Stimulated activated naive CD4-positive, alpha-beta T cell treated with Interleukin-2 at 50 U/mL for 16 hours (primary cell): ENCODE measurements around the gene RNF227.

Experiments used
- DNase-seq: peaks from one replicate; lab custom pipeline; 2025; lab: John Stamatoyannopoulos, UW

RNF227 gene

GRCh38 chr17:7930841-7931631 is 14.9 kb upstream of the RNF227 start:
- no peak for DNase-seq

DNA sequence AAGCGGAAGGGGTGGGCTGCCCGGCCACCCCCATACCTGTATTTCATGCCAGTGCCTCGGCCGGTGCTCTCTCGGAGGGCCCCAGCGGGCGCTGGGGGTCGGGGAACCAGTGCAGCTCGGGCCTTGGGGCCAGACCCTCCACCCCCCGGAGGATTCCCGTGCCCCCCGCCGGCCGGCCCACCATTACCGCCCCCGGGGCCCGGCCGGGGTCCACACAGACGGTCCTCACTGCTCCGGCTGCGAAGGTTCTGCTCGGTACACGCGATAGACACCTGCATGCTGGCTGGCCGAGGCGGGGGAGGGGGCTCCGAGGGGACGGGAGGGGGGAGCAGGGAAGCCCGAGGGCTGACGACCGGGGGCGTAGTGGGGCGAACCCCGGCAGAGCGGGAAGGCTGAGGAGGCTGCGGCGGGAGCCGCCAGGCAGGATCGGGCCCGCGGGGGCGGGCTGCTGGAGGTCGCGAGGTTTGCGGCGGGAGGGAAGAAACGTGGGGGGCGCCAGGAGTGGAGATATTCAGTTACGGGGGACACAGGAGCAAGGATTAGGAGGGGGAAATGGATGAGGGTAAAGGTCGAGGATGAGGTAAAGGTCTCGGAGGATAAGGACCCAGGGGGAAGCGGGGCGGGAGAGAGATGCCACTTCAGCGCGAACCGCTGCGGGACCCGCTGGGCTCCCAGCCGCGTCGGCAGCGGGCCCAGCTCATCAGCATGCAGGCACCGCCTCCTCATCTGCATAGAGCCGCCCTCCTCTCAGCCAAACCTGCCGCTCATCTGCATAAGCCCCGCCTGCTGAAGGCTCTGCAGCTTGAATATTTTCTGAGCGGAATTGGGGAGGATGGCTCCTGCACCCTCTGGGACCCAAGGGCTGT is 13.3 kb upstream of the RNF227 start, which contains the start of gene KCNAB3:
KCNAB3 (minus strand) TSS at position 699 of the 866 bp plus-strand sequence; CDS start at position 278, 421 bp downstream.
- peak; percentile 55 for DNase-seq

DNA sequence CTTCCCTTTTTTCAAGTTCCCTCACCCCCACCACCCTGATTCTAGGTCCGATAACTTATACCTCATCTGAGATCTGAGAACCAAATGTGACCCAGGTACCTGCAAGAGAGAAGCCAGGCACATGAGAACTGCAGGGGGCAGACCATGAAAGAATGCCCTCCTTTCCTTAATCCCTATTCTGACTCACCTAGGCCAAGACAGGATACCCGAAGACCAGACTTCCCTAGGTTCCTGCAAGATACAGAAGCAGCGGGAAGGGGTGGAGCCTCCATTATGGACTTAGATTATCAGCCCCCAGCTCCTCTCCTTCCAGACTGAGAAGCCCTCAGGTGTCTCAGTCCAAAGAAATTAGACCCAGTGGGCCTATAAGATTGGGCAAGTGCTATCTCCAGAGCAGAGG is 11.5 kb upstream of the RNF227 start:
- DNase-seq: no peak

DNA sequence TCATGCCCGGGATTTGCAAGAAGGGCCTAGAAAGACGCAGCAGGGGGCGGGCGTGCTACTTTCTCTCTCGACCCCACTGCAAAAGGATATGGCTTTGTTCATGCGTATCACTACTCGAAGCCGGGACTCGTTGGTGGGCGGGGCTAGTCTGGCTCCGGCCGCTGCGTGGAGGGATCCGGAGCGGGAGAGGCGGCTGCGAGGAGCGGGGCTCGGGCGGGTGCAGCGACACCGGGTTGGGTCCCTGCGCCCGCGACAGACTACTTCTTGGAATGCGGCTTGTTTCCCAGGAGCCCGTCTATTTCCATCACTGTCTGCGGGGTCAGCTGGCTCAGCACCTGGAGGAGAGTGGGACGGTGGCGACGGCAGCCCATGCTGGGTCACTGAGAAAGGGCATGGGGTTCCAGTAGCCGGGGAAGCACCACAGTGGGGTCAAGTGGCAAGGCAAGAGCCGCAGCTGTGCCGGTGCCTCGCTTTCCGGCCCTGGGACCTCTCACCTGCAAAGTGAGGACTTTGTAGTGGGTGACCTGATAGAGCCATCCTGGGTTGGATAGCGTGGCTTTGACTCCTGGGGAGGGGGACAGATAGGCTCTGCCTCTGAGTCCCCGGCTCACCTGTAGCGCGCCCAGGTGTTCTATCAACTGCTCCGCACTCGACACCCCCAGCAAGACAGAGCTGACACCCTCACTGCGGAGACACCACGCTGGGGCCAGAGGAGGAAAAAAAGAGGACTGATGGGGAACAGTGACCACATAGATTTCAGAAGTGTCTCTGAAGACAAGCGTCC is 6.9 kb upstream of the RNF227 start:
- DNase-seq: peak; percentile 81

- no peak for DNase-seq
Measured at GRCh38 chr17:7922269-7922844, 6.3 kb upstream of the RNF227 start.

DNA sequence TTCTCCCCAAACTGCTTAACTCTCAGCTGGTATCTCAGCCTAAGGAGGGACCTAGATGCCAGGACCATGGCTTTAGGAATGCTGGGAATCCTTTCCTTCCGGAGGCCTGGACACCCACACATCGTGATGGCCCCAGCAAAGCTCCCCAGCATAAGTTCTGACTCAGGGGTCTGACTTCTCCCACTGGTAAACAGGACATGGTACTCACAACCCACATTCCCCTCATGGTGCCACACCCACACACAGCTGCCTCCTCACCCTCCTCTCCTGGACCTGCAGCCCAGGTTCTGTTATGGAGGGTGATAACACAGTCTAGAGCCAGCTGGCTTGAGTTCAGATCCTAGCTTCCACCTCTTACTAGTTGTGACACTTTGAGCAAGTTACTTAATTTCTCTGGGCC is 719 bp upstream of the RNF227 start:
- no peak for DNase-seq

- no peak for DNase-seq
Measured at GRCh38 chr17:7916385-7916682, 245 bp upstream of the RNF227 start.

DNA sequence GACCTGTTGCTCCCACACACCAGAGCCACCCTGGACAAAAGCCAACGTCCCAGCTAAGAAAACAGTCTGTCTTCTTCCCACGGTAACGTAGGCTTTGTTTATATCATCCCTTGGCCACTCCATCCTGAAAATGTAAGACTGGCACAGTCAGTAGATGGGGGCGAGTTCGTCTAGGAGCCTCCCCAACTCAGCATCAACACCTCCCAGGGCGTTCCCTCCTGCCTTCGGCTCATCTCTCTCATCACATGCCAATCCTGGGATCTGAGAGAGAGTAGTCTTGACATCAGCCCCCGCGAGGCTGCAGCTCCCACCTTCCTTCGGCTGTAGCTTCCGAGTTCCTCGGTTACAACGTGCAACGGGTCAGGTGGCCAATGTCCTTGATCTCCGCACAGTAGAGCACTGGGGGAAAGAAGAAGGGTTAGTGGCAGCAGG is 894 bp downstream of the RNF227 start:
- DNase-seq: no peak

DNA sequence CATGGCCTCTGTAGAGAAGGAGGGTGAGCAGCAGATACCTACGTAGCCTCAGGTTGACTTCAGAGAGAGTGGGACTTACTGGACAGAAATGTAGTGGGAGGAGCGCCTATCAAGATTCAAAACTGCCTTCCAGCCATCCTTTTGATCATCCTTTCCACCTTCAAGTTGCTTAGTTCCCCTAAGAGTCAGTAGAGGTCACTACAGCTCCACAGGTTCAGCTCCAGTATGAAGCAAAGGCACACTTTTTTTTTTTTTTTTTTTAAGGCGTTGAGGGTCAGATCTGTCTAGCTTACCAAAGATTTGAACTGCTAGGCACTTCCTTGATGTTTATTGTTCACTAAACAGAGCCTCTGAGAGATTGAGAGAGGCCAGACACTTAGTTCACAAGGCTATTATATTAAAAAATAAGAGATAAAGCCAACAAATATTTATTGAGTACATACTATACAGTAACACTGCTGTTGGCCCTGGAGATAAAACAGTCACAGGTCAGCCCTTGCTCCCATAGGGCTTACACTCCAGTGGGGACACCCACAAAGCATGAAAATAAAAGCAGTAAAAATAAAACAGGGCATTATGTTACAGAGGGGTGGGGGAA is 3.1 kb downstream of the RNF227 start:
- peak; percentile 30 for DNase-seq

DNA sequence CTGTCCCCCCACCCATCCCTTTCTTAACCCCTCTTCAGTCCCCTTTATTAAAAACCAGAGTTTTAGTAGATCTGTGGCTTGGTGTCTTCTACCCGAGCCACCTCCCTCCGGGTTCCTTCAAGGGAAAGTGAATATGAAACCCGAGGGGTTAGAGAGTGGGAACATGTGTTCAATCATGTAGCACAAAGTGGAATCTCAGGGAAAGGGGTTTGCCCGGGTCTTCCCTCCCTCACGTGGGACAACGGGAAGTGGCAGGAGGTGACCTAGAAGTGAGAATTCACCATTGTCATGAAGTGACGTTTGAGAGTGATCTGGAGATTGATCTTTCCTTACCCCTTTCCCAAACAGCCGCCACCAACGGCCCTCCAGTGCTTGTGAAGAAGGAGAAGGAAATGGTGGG is 5.0 kb downstream of the RNF227 start:
- no peak for DNase-seq

GRCh38 chr17:7910711-7911110 is 5.4 kb downstream of the RNF227 start:
- DNase-seq: no peak

GRCh38 chr17:7910281-7910680 is 5.8 kb downstream of the RNF227 start:
- DNase-seq: no peak

DNA sequence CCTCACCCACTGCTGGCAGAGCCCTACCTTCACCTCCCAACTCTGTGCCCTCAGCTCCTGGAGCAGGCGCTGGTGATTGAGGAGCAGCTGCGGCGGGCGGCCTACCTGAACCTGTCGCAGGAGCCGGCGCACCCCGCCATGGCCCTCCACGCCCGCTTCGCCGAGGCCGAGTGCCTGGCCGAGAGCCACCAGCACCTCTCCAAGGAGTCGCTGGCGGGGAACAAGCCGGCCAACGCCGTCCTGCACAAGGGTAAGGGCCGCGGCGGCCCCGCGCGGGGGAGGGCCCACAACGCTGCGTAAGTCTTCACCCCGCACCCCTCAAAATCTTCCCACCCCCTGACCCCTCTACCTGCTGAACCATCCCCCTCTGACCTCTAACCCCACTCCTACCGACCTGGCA is 7.0 kb downstream of the RNF227 start:
- DNase-seq: no peak

DNA sequence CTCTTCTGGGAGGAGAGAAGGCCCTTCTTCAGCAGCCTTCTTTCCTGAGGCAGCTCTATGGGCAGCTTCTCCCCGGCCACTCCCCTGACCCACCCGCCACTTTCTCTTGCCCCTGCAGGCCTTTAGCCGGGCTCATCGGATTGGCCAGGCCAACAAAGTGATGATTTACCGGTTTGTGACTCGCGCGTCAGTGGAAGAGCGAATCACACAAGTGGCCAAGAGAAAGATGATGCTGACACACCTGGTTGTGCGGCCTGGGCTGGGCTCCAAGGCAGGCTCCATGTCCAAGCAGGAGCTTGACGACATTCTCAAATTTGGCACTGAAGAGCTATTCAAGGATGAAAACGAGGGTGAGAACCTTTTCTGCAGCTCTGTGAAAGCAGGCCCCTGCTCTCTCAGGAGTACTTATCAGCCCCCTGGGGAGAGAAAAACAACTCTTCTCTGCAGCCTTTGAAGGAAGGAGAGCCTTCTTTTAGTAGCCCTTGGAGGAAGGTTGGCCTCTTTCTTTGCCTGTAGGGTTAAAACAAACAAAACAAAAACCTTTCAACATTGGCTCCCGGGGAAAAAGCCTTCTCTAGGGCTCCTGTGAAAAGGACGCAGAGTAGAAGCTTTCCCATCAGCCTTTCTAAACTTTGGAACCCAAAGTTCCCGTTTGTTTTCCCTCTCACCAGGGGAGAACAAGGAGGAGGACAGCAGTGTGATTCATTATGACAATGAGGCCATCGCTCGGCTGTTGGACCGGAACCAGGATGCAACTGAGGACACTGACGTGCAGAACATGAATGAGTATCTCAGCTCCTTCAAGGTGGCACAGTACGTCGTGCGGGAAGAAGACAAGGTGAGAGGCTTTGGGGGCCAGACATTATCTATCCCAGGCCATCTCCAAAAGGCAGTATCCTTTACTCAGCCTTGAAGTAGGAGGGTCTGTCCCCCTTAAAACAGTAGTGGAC is 12.7 kb downstream of the RNF227 start:
- no peak for DNase-seq

DNA sequence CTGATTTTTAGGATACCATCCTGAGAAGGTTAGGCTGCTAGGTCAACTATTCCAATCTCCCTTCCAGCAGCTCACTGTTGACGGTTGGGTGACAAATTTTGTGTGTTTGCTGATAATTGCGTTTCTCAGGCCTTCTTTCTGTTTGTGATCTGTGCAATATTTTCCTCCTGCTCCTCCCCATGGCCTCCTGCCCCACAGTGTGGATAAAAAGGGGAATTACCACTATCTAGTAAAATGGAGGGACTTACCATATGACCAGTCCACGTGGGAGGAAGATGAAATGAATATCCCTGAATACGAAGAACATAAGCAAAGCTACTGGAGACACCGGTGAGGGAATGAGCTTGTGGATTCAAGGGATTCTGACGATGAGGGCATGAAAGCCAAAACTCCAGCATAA is 18.3 kb downstream of the RNF227 start:
- no peak for DNase-seq

DNA sequence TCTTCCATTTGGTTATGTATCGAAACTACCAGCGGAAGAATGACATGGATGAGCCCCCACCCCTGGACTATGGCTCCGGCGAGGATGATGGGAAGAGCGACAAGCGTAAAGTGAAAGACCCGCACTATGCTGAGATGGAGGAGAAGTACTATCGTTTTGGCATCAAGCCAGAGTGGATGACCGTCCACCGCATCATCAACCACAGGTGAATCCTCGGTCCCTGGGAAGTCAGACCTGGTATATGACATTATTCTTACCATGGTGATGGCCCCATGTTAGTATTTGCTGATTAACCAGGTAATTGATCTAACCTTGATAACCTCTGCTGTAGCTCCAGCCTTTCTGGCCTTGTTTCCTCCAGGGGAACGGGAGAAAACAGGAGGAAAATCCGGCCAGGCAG is 19.0 kb downstream of the RNF227 start:
- no peak for DNase-seq

DNA sequence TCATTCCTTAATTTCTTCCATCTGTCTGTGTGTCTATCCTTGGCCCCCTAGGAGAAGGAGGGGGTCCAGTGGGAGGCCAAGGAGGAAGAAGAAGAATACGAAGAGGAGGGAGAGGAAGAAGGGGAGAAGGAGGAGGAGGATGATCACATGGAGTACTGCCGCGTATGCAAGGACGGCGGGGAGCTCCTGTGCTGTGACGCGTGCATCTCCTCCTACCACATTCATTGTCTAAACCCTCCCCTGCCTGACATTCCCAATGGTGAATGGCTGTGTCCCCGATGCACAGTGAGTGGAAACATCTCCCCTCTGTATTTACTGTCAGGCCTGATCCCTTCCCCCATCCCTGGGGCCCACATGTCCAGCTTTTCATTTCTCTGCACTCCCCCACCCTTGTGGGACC is 21.2 kb downstream of the RNF227 start:
- DNase-seq: no peak

GRCh38 chr17:7894226-7894625 is 21.9 kb downstream of the RNF227 start:
- no peak for DNase-seq

DNA sequence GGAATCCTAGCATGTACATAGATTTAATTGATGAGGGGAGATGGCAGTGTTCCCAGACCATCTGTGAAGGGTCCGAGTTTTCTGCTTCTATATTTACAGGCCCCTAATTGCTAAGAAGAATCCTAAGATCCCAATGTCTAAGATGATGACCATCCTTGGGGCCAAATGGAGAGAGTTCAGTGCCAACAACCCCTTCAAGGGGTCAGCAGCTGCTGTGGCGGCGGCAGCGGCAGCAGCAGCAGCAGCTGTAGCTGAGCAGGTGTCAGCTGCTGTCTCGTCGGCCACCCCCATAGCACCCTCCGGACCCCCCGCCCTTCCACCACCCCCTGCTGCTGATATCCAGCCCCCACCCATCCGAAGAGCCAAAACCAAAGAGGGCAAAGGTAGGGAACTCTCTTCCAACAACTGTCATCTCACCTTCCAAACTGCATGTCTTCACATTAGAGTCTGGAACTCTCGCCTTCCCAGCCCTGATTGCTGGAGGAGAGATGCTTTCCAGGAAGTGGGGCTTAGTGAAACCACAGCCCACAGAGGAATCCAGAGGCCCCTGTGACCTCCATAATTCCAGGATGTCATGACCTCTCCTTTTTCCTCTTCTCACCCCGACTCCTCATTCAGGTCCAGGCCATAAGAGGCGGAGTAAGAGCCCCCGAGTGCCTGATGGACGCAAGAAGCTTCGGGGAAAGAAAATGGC is 22.8 kb downstream of the RNF227 start:
- no peak for DNase-seq
